Naive thymus-derived CD4-positive, alpha-beta T cell (primary cell): ENCODE measurements around the gene CDC42EP3. TPM values are rescaled to one million over a fixed set of nuclear protein-coding genes. Genes with fewer than 3 reads are reported as not detected.
A peak's percentile ranks its signal among the peaks of the same experiment; 100 is the strongest.

Experiments
- ATAC-seq: fragments of 150-1000 bp; cut with Tn5 transposase; 2 replicates; pipeline ENCODE4 v1.10.0; 2021; ENCODE audit warnings: mild to moderate bottlenecking, moderate library complexity
- CTCF ChIA-PET: fragments of 350-600 bp; sonication (Branson Sonifier 250); formaldehyde crosslinking; loops from one replicate; lab custom pipeline; 2021; ENCODE audit warnings: antibody characterized with exemption; lab: Charles Lee
- POLR2A ChIA-PET: fragments of 350-600 bp; sonication (Branson Sonifier 250); formaldehyde crosslinking; loops from one replicate; lab custom pipeline; 2021; ENCODE audit warnings: antibody characterized with exemption, inconsistent platforms; lab: Charles Lee
- DNase-seq, 9 donors: peaks; one replicate each; pipeline versions ENCODE4 v3.0.0 to v3.0.0-alpha.2; 2020 to 2022; ENCODE audit warnings: mixed read lengths in 1 of 9
- H3K27ac ChIP-seq: one replicate; pipeline ENCODE4 v1.7.0; 2013; ENCODE audit warnings: mild to moderate bottlenecking, low read depth, low read length, moderate library complexity
- H3K27me3 ChIP-seq, 2 donors: one replicate each; pipeline ENCODE4 v1.7.0; 2013; ENCODE audit warnings: low read length in 2 of 2, mild to moderate bottlenecking in 2 of 2, moderate library complexity in 2 of 2; ENCODE audit not compliant: control insufficient read depth in 2 of 2, insufficient read depth in 2 of 2
- H3K36me3 ChIP-seq, 3 experiments: 1 replicate in 2 of 3; 2 replicates in 1 of 3; pipeline ENCODE4 v1.7.0; 2013; ENCODE audit warnings: low read length in 3 of 3, mild to moderate bottlenecking in 3 of 3, moderate library complexity in 1 of 3; ENCODE audit not compliant: insufficient read depth in 3 of 3, control insufficient read depth in 2 of 3
- H3K4me1 ChIP-seq, 2 donors: one replicate each; pipeline ENCODE4 v1.7.0; 2013; ENCODE audit warnings: low read length in 2 of 2, mild to moderate bottlenecking in 2 of 2, moderate library complexity in 1 of 2; ENCODE audit not compliant: control insufficient read depth in 2 of 2, insufficient read depth in 2 of 2
- H3K4me3 ChIP-seq: 2 replicates; pipeline ENCODE4 v1.7.0; 2013; ENCODE audit warnings: mild to moderate bottlenecking, low read length
- H3K9me3 ChIP-seq, 3 experiments: 1 replicate in 2 of 3; 2 replicates in 1 of 3; pipeline ENCODE4 v1.7.0; 2013; ENCODE audit warnings: low read length in 3 of 3; ENCODE audit not compliant: control insufficient read depth in 2 of 3
- H3K27ac Mint-ChIP-seq, 9 donors: one replicate each; pipeline ENCODE4 v1.8.0; 2020 to 2022; ENCODE audit warnings: mixed read lengths in 9 of 9, mild to moderate bottlenecking in 8 of 9, moderate library complexity in 5 of 9, inconsistent platforms in 2 of 9
- H3K27me3 Mint-ChIP-seq, 5 donors: one replicate each; pipeline ENCODE4 v1.8.0; 2021 to 2022; ENCODE audit warnings: mixed read lengths in 5 of 5, mild to moderate bottlenecking in 1 of 5
- H3K36me3 Mint-ChIP-seq, 5 donors: one replicate each; pipeline ENCODE4 v1.8.0; 2020 to 2022; ENCODE audit warnings: mixed read lengths in 5 of 5, mild to moderate bottlenecking in 3 of 5, inconsistent platforms in 1 of 5
- H3K4me1 Mint-ChIP-seq, 7 donors: one replicate each; pipeline ENCODE4 v1.8.0; 2020 to 2022; ENCODE audit warnings: mixed read lengths in 7 of 7, mild to moderate bottlenecking in 3 of 7, inconsistent platforms in 1 of 7
- H3K4me3 Mint-ChIP-seq, 10 donors: one replicate each; pipeline ENCODE4 v1.8.0; 2020 to 2022; ENCODE audit warnings: mild to moderate bottlenecking in 10 of 10, mixed read lengths in 10 of 10, moderate library complexity in 6 of 10, inconsistent platforms in 2 of 10
- H3K9me3 Mint-ChIP-seq, 11 donors: one replicate each; pipeline ENCODE4 v1.8.0; 2020 to 2022; ENCODE audit warnings: mixed read lengths in 11 of 11, mild to moderate bottlenecking in 4 of 11, inconsistent platforms in 1 of 11, moderate library complexity in 1 of 11
- intact Hi-C, 2 donors: fragments of 100-400 bp; cut with micrococcal nuclease; formaldehyde crosslinking; loops; one replicate each; pipeline ENCODE4 v1.15.1; 2023
- polyA plus RNA-seq, 2 donors: library from polyadenylated mRNA; unstranded; fragments of 300-500 nt; fragmentation: Illumina TruSeq; gene quantifications; one replicate each; pipeline ENCODE4 v1.2.3, GENCODE V29; 2021
- total RNA-seq, 6 experiments: library from RNA in 5 of 6; stranded (reverse) in 5 of 6; gene quantifications; 1 replicate in 5 of 6; 2 replicates in 1 of 6; pipeline ENCODE4 v1.2.3 and lab custom pipeline; 2021 to 2026

Gene CDC42EP3
- total and polyA plus RNA-seq, 7 experiments from 2014 or later, result 15.9 to 96.3 (median 17.8) TPM

GRCh38 chr2:37641582-37642171 is 29.8 kb downstream of the CDC42EP3 start:
- H3K27me3 ChIP-seq, result no peaks in the 10 kb centered on the region
- DNase-seq, result no peak
- no peaks in the 10 kb centered on the region for H3K9me3 ChIP-seq
- no peak overlapping the region for H3K4me3 Mint-ChIP-seq
- intact Hi-C loops, result no loop called here
- peaks cover 19 to 51% of the 10 kb centered on the region in 2 donors for H3K4me1 ChIP-seq
- H3K9me3 Mint-ChIP-seq, result peaks cover 0 to 5% (median 0%) of the 10 kb centered on the region in 11 donors
- CTCF ChIA-PET, result interaction anchor here (0.7 kb wide), 2 partner anchors 55 to 74 kb away, joined by 3 read pairs; no protein-coding TSS in a partner anchor
- no peak for ATAC-seq
- H3K36me3 ChIP-seq, result peaks cover 0 to 17% (median 7%) of the 10 kb centered on the region in 3 experiments
- H3K4me3 ChIP-seq, result no peak overlapping the region
- peaks cover 0 to 3% (median 0%) of the 10 kb centered on the region in 5 donors for H3K27me3 Mint-ChIP-seq
- peaks cover 33 to 73% (median 39%) of the 10 kb centered on the region in 7 donors for H3K4me1 Mint-ChIP-seq
- POLR2A ChIA-PET, result no interaction called here
- H3K27ac ChIP-seq, result no peak overlapping the region
- peaks cover 18 to 47% (median 44%) of the 10 kb centered on the region in 5 donors for H3K36me3 Mint-ChIP-seq
- H3K27ac Mint-ChIP-seq, result peak overlapping the region in 3 of 9 donors; percentile 25 to 75 (median 62)

- ATAC-seq, result no peak
- POLR2A ChIA-PET, result no interaction called here
These were observed 31.8 kb downstream of the CDC42EP3 start for GRCh38 chr2:37639631-37640030.

DNA sequence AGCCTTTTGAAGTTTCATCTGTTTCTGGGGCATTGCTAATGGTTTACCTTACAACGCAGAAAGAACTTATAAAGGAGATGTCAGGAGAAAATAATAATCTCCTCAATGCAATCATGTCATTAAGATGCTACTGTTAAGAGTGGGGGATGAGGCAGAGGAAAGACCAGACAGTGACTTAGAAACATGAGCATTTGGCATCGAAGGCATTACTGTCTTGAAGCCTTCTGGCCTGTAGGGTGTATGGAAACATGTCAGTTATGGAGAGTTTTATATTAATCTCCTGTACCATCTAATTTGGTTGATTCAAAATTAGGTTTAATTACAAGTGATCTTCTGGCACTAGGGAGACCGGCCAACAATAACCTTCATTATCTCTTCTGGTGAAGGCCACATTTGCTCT is 32.5 kb downstream of the CDC42EP3 start:
- ATAC-seq, result no peak
- Mint-ChIP-seq H3K4me3 (no peak overlapping the region), H3K9me3 (peaks cover 0 to 9% (median 0%) of the 10 kb centered on the region in 11 donors), H3K27ac (peak overlapping the region in 2 of 9 donors; percentile 9 to 36), H3K4me1 (peaks cover 34 to 75% (median 46%) of the 10 kb centered on the region in 7 donors), H3K36me3 (peaks cover 16 to 29% (median 26%) of the 10 kb centered on the region in 5 donors), H3K27me3 (peaks cover 0 to 9% (median 0%) of the 10 kb centered on the region in 5 donors)
- no peaks in the 10 kb centered on the region for H3K27me3 ChIP-seq
- CTCF ChIA-PET, result no interaction called here
- no peak overlapping the region for H3K4me3 ChIP-seq
- intact Hi-C loops, result no loop called here
- peaks cover 0 to 8% (median 0%) of the 10 kb centered on the region in 3 experiments for H3K36me3 ChIP-seq
- no peak overlapping the region for H3K27ac ChIP-seq
- H3K4me1 ChIP-seq, result peaks cover 29 to 51% of the 10 kb centered on the region in 2 donors
- H3K9me3 ChIP-seq, result no peaks in the 10 kb centered on the region
- DNase-seq, result no peak
- POLR2A ChIA-PET, result no interaction called here

More at GRCh38 chr2:37639631-37640030, 31.8 kb downstream of the CDC42EP3 start:
- Mint-ChIP-seq H3K4me1 (peaks cover 35 to 75% (median 46%) of the 10 kb centered on the region in 7 donors), H3K9me3 (peaks cover 0 to 7% (median 0%) of the 10 kb centered on the region in 11 donors), H3K27me3 (peaks cover 0 to 6% (median 0%) of the 10 kb centered on the region in 5 donors), H3K27ac (no peak overlapping the region), H3K36me3 (peaks cover 18 to 35% (median 31%) of the 10 kb centered on the region in 5 donors), H3K4me3 (no peak overlapping the region)
- no peak for DNase-seq
- intact Hi-C loops, result no loop called here
- peaks cover 0 to 11% (median 0%) of the 10 kb centered on the region in 3 experiments for H3K36me3 ChIP-seq
- H3K9me3 ChIP-seq, result no peaks in the 10 kb centered on the region
- no peaks in the 10 kb centered on the region for H3K27me3 ChIP-seq
- CTCF ChIA-PET, result no interaction called here
- no peak overlapping the region for H3K27ac ChIP-seq
- peaks cover 36 to 51% of the 10 kb centered on the region in 2 donors for H3K4me1 ChIP-seq
- H3K4me3 ChIP-seq, result no peak overlapping the region

- no peak for DNase-seq
- H3K4me3 Mint-ChIP-seq, result no peak overlapping the region
- H3K27me3 Mint-ChIP-seq, result peaks cover 0 to 9% (median 0%) of the 10 kb centered on the region in 5 donors
- POLR2A ChIA-PET, result no interaction called here
- no peaks in the 10 kb centered on the region for H3K27me3 ChIP-seq
- H3K9me3 ChIP-seq, result no peaks in the 10 kb centered on the region
- no peak overlapping the region for H3K27ac ChIP-seq
- H3K4me1 ChIP-seq, result peaks cover 24 to 51% of the 10 kb centered on the region in 2 donors
- H3K9me3 Mint-ChIP-seq, result peaks cover 0 to 8% (median 0%) of the 10 kb centered on the region in 11 donors
- CTCF ChIA-PET, result no interaction called here
- no peak for ATAC-seq
- no peak overlapping the region for H3K4me3 ChIP-seq
- peaks cover 31 to 75% (median 39%) of the 10 kb centered on the region in 7 donors for H3K4me1 Mint-ChIP-seq
- H3K27ac Mint-ChIP-seq, result peak overlapping the region in 2 of 9 donors; percentile 18 to 50
- intact Hi-C loops, result no loop called here
- H3K36me3 Mint-ChIP-seq, result peaks cover 8 to 19% (median 16%) of the 10 kb centered on the region in 5 donors
- H3K36me3 ChIP-seq, result peaks cover 0 to 7% (median 0%) of the 10 kb centered on the region in 3 experiments
These were observed 33.5 kb downstream of the CDC42EP3 start for GRCh38 chr2:37637985-37638384.

DNA sequence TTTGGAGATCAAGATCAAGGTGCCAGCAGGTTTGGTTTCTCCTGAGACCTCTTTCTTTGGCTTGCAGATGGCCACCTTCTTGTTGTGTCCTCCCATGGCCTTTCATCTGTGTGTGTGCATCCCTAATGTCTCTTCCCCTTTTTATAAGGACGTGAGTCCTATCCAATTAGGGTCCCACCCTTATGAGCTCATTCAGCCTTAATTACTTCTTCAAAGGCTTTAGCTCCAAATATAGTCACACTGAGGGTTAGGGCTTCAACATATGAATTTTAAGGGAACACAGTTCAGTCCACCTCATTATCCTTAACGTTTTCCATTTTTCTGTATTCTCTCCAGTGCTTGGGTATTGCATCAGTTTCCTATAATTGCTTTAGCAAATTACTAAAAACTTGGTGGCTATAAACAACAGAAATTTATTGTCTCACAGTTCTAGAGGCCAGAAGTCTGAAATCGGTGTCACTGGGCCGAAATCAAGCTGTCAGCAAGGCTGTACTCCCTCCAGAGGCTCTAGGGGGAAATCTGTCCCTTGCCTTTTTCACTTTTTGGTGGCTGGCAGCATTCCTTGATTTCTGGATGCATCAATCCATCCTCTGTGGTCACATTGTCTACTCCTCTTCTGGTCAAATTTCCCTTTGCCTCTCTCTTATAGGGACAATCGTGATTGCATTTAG is 34.1 kb downstream of the CDC42EP3 start:
- Mint-ChIP-seq H3K27me3 (peaks cover 0 to 12% (median 0%) of the 10 kb centered on the region in 5 donors), H3K9me3 (peaks cover 0 to 8% (median 0%) of the 10 kb centered on the region in 11 donors), H3K27ac (peak overlapping the region in 6 of 9 donors; percentile 15 to 82 (median 55)), H3K36me3 (peaks cover 5 to 18% (median 9%) of the 10 kb centered on the region in 5 donors), H3K4me3 (peak overlapping the region in 1 of 10 donors; percentile 38), H3K4me1 (peaks cover 29 to 76% (median 35%) of the 10 kb centered on the region in 7 donors)
- DNase-seq (no peak), ATAC-seq (peak; percentile 14)
- intact Hi-C loops, result no loop called here
- peaks cover 0 to under 1% (median 0%) of the 10 kb centered on the region in 3 experiments for H3K36me3 ChIP-seq
- ChIA-PET POLR2A (no interaction called here), CTCF (no interaction called here)
- no peaks in the 10 kb centered on the region for H3K9me3 ChIP-seq
- H3K27ac ChIP-seq, result no peak overlapping the region
- H3K4me1 ChIP-seq, result peaks cover 24 to 50% of the 10 kb centered on the region in 2 donors
- H3K27me3 ChIP-seq, result no peaks in the 10 kb centered on the region
- H3K4me3 ChIP-seq, result no peak overlapping the region

- POLR2A ChIA-PET, result interaction anchor here (0.6 to 1.0 kb wide), 3 partner anchors 12 to 34 kb away, joined by 3 read pairs; no protein-coding TSS in a partner anchor
- Histone ChIP-seq H3K36me3 (no peaks in the 10 kb centered on the region), H3K27ac (no peak overlapping the region), H3K4me3 (no peak overlapping the region), H3K27me3 (no peaks in the 10 kb centered on the region), H3K9me3 (no peaks in the 10 kb centered on the region), H3K4me1 (peaks cover 24 to 56% of the 10 kb centered on the region in 2 donors)
- H3K4me3 Mint-ChIP-seq, result peak overlapping the region in 5 of 10 donors; percentile 11 to 58 (median 42)
- peaks cover 0 to 13% (median 4%) of the 10 kb centered on the region in 5 donors for H3K36me3 Mint-ChIP-seq
- no peak for DNase-seq
- H3K4me1 Mint-ChIP-seq, result peaks cover 29 to 70% (median 35%) of the 10 kb centered on the region in 7 donors
- H3K9me3 Mint-ChIP-seq, result peaks cover 0 to 8% (median 0%) of the 10 kb centered on the region in 11 donors
- peak overlapping the region in 7 of 9 donors; percentile 5 to 83 (median 80) for H3K27ac Mint-ChIP-seq
- CTCF ChIA-PET, result interaction anchor here (0.7 kb wide), 1 partner anchor 211 kb away, joined by 3 read pairs; no protein-coding TSS in a partner anchor
- ATAC-seq, result no peak
- H3K27me3 Mint-ChIP-seq, result peaks cover 0 to 13% (median 0%) of the 10 kb centered on the region in 5 donors
- intact Hi-C loops, result no loop called here
These were observed 34.9 kb downstream of the CDC42EP3 start for GRCh38 chr2:37636381-37637066.
